Activated CD4-positive, alpha-beta T cell treated with anti-CD3 and anti-CD28 coated beads, Interleukin-2, amount 50 U/mL, for 24 hours (primary cell): Measurements from ENCODE around the gene CABLES1.
"Not testable (repeated sequence)": the region's sequence is repeated elsewhere in the genome, so short reads cannot be mapped to it uniquely, and the experiment has no call there.

ENCODE experiments used
- DNase-seq, 2 donors: peaks; one replicate each; pipeline ENCODE4 v3.0.0-alpha.2; 2020; ENCODE audit warnings: low read depth in 1 of 2, low spot score in 1 of 2

Gene CABLES1

DNA sequence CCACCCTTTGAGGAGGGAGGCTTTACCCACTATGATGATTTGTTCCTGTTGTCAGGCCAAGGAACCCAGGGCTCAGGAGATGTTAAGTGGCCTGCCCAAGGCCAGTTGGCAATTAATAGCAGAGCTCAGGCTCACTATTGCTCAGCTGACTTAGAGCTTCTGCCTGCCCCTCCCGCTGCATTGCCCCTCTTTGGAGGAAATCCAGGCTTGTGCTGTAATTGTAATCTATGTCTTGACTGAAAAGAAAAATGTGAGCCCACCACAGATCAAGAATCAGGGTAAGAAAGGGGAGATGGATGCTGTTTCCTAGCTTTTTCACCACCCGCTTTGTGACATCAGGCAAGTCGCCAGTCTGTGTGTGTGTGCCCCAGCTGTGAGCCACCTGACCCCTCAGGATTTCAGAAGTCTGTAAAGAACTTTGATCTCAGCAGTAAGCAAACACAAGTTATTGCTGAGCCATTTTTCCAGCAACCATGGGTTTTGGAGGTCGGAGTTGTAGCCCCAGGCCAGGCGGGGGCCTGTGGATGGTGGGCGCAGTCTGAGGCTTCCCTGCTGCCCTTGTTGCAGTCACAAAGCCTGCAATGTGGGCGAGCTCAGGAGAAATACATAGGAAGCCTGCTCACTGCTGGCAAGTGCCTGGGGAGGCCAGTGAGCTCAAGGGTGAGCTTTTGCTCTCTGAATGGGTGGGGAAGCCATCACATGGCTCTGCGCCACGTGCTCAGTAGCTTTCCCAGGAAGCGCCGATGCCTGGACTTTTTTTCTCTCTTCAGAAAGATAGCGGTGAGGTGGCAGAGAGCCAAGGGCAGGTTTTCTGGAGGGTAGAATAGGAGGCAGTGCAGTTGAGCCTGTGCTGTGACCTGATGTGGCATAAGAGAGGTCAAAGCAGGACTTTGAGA, 6.1 kb downstream of the CABLES1 start:
- no peak for DNase-seq

DNA sequence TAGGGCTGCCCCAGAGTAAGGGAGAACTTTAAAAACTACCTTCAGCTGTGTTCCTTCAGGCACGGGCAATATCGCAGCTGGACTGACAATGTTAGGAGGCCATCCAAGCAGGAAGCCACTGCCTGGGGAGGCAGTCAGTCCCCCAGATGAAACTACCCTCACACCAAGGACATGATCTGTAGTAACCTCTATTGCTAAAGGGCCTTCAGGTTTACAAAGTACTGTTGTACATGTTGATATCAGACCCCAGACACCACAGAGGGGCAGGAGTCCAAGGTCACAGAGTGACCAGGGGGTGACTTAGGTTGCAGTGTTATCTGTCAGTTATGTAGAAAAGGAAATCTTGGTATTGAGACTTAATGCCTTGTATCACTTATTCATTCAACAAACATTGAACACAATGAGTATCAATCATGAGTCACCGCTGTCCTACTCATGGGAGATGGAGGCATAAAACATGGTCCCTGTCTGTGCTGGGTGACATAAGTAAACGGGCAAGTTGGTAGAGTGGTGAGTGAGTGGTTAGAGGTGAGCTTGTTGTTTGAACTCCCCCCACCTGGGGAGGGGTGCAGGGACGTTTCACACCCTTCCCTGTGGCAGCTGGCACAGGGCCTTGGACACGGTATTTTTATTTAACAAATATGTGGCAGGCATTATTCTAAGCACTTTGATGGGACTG, 7.1 kb downstream of the CABLES1 start:
- DNase-seq = no peak

DNA sequence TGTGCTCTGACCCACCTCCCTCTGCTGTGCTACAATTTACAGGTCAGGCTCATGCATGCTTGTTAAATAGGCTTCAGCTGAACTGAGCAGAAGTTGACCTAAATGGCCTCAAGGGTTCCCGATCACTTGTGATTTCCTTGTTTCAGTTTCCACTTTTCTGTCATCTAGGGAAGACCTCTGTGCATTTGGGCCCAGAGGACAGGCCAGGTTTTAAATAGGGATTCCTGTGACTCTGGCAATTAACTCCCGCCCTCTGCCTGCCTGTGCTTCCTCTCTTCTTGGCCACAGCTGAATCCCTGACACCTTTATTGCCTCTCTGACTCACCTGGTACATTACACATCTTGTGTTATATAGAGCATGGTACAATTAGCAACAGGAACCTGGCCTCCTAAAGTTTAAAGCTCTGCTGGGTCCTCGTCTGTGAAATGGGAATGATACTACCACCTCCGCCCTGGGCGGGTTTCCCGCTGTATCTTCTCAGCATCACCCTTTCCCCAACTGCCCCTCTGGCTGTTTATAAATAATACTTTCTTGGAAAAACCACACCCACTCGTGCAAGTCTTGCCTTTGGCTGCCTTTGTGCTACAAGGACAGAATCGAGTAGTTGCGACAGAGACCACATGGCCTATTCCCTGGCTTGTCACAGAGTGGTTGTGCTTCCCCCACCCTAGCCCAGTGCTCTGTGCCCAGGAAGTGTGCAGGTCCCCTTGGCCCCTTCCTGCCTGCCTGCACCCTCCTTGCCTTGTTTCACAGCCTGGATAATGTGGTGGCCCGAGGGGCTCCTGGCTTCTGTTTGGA, 7.9 kb downstream of the CABLES1 start:
- DNase-seq = no peak

DNA sequence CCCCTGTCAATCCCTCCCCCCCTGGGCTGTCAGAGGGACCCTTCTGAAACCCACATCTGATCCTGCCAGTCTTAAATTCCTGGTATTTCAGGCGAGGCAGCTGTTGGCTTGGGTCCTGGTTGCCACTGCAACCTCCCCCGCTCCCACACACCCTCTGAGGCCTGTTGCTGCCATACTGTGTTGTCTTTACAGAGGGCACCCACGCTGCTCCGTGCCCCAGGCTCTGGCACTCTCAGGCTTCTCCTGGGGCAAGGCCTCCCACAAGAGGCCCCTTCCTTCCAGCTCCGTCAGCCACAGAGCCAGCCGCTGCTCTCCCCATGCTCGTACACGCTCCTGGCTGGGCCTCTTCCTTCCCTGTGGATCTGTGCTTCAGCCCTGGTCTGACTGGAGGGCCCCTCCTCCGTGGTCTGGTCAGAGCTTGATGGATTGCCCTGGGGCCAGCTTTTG, 8.6 kb downstream of the CABLES1 start:
- no peak for DNase-seq

DNA sequence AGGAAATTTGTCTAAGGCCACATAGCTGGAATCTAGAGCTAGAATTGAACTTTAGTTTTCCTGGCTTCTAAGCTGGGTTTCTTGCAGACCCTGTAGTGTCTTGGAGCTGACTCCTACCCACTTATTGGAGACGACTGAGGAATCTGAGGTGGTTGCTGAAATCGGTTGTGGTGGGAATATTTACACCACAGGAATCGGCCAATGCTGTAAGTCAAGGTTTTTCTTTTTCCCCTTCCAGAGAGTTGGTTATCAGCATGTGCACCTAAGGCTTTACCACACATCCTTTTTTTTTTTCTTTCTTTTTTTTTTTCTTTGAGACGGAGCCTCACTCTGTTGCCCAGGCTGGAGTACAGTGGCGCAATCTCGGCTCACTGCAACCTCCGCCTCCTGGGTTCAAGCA, 9.4 kb downstream of the CABLES1 start:
- no peak for DNase-seq

DNA sequence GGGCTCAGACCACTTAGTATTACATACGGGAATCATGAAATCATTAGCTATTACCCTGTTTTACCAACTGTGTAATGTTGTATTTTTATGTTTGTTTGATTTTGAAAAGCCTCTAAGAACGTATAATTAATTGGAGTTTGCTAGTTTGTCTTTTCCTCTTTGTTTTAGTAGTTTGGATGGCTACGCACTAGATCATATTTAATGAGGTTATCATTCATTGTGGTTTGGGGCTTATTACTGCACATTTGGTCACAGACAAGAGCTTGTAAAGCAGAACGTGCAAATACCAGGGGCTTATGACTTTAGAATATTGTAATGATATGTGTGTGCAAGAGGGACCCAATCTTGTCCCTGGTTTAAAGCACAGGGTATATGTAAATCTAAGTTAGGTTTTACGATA, 10.3 kb downstream of the CABLES1 start:
- no peak for DNase-seq

DNA sequence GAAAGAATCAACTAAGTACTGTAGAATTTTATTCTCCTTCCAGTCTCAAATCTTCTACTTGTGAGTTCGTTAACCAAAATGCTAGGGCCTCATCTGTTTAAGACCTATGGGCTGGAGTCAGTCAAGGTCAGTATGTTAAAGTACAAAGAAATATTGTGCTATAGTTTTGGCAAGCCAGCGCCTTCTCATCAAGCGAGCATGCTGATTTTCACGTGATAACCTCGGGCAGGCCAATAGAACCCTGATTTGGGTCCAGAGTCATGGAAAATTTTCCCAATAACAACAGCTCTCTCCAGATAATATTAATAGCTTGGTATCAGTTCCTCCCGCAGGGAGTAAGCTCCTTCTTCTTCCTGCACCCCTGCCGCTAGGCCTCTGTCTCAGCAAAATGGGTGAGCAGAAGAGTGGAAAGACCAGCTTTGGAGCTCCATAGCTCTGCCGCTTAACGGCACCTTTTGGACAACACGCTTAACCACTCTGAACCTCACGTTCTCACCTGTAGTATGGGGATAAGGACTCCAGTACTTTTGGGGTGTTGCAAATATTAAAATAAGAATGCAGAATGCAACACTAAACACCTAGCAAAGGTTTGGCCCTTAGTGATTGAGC, 11.7 kb downstream of the CABLES1 start:
- no peak for DNase-seq

DNA sequence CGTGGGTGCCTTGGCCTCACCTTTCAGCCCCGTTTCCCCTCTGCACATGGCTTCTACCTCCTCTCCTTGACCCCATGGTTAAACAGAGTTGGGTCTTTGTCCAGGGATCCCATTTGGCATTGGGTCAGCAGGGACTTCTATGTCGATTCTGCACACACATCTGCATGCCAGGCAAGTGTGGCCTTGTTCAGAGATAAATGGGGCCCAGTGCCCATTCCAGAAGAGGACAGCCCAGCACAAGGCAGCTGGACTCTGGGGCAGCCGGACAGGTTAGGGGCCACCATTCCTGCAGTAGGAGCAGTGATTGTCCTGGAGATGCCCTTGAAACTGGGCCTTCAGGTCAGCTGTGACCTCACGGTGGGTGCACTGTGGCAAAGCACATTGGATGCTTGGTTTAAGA, 13.1 kb downstream of the CABLES1 start:
- no peak for DNase-seq

DNA sequence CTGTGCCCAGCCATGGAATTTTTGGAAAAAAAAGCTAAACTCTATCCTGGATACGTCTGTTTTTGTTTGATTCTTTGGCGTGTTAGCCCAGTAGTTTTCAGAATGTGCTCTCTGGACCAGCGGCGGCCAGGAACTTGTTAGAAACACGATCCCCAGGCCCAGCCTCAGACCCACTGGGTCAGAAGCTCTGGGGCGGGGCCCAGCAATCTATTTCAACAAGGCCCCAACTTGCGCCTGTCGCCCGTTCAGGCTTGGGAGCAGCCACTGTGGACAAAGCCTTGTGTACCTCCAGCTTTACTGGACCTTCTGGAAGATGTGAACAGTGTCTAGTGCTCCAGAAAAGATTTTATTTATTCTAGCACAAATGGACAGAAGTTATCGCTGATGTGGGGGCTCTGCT, 14.3 kb downstream of the CABLES1 start:
- DNase-seq = no peak

DNA sequence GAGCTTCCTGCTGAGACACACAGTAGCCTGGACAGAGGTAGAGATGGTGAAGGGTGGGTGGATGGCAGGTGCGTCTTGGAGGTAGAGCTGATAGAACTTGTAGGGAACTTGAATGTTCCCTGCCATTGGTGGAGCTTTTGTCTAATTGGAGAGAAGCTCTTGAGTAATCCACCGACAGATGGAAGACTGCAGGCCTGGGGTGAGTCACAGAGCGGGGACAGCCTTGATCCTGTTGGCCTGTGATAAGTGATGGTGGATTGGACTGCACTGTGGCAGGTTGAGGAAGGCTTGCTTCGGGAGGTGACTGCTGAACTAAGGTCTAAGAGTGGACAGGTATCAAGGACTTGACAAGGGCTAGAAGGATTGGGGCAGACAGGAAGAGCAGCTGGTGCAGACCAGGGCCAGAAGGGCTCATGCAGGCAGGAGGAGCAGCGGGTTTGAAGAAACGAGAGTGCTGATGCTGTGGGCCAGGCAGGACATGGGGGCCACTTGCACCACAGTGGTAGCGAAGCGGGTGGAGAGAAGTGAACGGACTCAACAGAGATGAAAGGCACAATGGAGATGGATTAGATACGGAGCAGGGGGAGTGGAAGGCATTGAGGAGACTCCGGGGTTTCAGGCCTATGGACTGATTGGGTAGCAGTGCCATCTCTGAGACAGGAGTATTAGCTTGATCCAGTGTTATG, 16.3 kb downstream of the CABLES1 start:
- no peak for DNase-seq

DNA sequence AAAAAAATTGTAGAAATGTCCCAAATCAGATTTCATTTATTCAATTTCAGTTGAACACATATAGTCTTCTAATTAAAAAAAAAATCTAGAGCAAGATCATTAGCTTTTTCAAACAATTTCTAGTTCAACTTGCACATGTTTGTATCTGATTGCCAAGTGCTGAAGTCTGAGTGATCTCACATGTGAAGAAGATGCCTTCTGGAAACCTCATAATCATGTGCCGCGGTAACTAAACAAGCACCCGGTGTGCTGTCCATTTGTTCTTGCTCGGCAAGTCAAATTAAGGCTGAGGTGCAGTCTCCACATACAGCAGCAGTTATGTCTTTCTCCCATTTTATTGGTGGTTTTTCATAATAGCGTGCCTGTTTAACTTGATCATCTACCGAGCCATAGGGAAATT, 18.7 kb downstream of the CABLES1 start:
- no peak for DNase-seq

DNA sequence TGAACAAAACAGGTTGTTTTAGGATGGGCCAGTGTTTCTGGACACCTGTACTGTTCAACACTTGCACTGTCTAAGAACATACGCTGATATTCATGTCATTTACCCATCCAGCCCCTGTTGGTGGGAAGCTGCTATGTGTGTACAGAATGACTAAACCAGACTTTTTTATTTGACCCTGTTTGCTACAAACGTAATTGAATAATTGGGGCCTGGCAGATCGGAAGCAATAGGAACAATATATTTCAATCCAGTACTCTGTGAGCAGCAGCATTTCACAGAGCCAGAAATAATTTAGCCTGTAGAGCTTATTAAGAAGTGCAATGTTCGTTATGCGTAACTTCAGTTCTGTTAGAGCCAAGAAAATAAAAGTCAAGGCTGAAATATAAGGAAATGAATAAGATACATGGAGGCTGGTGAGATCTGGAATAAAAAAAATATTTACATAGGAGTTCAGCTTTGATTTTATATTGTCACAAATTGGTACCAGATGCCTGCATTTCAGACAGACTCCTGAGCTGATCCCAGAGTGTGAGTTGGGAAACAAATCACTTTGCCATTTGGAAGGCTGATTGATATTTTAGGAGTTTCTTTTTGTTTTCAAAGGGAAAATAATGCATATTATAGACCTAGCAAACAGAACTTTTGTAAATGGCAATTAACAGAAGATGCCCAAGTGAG, 19.7 kb downstream of the CABLES1 start:
- no peak for DNase-seq

DNA sequence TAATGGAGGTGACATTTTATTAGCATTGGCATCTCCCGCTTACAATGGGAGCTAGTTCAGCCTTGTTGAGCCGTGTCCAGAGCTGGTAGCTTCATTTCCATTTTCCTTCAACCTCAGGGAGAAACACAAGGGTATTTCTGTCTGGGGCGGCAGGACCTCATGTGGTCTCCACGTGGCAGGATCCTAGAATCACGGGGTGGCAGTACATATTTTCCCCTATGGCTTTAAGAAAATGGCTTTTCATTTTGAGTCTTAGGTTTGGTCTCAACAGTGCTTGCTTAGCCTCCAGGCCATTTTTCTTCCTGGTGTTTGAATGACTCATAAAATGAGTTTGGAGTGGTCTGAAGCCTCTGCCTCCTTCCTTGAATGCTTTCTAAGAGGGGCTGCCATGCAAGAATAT, 20.3 kb downstream of the CABLES1 start:
- DNase-seq = no peak

DNA sequence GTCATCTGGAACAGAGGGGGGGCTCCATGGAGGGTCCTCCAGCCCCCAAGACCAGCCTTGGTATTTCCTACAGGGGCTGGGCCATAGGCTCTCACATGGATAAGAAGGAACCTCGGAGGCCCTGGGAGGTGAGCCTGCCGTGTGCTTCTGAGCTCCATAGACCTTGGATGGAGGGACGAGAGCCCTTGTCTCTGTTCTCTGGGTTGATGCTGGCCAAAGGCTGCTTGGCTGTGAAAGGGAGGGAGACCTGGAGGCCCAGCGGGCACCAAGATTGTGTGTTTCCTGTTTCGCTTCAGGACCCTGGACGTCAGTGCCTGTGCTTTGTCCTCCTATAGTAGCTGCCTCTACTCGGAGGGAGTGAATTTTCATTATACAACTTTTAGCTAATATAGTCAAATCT, 20.8 kb downstream of the CABLES1 start:
- DNase-seq = no peak

DNA sequence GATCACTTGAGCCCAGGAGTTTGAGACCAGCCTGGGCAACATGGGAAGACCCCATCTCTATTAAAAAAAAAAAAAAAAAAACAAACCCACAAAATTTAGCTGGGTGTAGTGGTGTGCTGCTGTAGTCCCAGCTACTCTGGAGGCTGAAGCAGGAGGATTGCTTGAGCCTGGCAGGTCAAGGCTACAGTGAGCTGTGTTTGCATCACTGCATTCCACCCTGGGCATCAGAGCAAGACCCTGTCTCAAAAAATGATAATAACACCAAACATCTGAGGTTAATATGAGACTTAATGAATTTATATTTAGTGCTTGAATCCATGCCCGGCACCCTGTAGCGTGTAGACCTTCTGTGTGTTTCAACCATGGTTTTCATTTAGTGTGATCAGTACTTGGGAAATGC, 22.8 kb downstream of the CABLES1 start:
- no peak for DNase-seq

DNA sequence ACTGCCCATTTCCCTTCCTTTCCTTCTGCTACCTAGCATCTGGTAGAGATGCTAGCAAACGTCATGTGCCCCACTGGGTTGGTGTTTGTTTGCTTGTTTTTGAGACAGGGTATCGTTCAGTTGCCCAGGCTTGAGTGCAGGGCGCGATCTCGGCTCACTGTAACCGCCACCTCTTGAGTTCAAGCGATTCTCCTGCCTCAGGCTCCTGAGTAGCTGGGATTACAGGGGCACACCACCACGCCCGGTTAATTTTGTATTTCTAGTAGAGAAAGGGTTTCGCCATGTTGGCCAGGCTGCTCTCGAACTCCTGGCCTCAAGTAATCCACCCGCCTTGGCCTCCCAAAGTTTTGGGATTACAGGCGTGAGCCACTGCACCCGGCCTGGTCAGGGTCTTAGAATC, 23.6 kb downstream of the CABLES1 start:
- DNase-seq = not testable (repeated sequence)

DNA sequence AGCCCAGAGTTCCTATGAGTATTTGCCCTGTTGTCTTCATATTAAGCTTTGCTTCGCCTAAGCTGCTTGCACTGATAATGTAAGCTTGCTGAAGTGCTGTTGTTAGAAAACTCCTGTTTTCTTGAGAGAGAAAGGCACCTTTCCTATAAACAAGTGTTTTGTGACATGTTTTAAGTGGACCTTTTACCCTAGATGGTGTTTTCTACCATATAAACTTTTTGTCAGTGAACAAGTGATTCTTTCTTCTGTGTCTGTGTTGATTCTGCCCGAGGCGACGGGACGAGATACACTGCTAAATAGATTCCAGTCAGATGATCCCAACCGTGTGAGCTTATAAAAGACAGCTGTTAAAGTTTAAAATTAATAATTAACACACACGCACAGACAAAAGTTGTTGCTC, 24.1 kb downstream of the CABLES1 start:
- DNase-seq = no peak

DNA sequence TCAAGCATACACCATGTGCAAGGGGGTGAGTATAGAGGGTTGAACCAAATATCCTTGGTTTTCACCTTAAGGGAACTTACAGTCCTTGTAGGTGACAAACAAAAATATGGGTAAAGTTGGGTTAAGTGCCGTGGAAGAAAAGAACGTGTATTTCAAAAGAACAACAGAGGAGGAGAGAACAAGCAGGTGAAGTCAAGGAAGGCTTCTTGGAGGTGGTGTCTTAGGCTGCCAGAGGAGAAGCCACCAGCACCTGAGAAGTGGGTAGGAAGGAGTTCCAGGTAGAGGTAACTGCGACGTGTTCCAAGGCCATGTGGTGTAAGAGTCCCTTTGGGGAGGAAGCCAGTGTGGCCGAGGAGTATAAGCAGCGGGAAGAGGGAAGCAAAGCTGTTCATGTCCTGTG, 27.2 kb downstream of the CABLES1 start:
- DNase-seq = no peak

DNA sequence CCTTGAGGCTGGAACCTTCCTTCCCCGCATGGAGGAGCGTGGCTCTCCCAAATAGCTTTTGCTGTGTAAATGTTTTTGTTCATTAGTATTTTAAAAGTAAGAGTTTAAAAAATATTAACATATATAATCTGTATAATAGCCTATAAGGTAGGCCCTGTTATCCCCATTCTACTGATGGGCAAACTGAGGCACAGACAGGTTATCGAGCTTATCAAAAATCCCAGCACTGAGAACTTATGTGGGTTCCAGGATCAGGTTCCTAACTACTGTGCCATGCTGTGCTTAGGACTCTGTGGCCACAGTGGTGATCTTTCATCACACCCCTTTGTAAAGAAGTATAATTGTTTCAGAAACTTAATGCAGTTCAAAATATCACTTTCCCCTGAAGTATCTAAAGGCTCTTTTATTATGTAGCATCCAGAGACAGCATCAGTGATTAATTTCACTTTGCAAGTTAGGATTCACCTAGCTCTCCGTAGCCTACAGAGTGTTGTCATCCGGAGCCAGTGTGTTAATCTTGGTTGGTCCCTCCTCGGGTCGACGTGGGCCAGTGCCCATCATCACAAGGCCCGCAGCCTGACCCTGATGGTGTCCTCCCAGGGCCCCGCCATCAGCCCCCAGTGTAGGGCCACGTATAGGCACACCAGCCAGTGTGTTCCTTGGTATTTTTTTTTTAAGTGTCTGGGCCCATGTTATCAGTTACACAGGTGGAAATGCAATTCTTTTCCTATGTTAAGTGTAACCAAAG, 28.7 kb downstream of the CABLES1 start:
- no peak for DNase-seq
